IMR-90 (cell line): ENCODE data around the gene NAMPT. TPM values are rescaled to one million over a fixed set of nuclear protein-coding genes. Genes with fewer than 3 reads are reported as not detected.

Source experiments
- ATAC-seq: fragments of 200-7000 bp; cut with Tn5 transposase; 2 replicates; pipeline ENCODE4 v1.9.1; 2020; ENCODE audit warnings: low read depth, mild to moderate bottlenecking, moderate library complexity
- BruUV-seq: library from RNA; stranded (reverse); fragments of 400-500 nt; replicated peaks from 2 replicates; lab custom pipeline; 2021; lab: Mats Ljungman, UMichigan
- CTCF ChIA-PET: fragments of 300-600 bp; formaldehyde crosslinking; extraction: SDS; loops from one replicate; lab custom pipeline; 2021; ENCODE audit warnings: antibody characterized with exemption; lab: Yijun Ruan, JAX
- POLR2A ChIA-PET: fragments of 300-600 bp; sonication (Branson Sonifier 250); formaldehyde crosslinking; loops from one replicate; lab custom pipeline; 2022; ENCODE audit warnings: antibody characterized with exemption; ENCODE audit not compliant: unreplicated experiment; lab: Charles Lee
- DNase-seq: peaks from one replicate; pipeline ENCODE4 v3.0.0; 2013
- H2AFZ ChIP-seq: replicated peaks from 2 replicates; pipeline ENCODE3; 2013; ENCODE audit warnings: low read length, mild to moderate bottlenecking; ENCODE audit not compliant: poor library complexity
- H2AK5ac ChIP-seq: 2 replicates; pipeline ENCODE4 v1.6.1; 2013; ENCODE audit warnings: low read depth, low read length, inconsistent platforms
- H2AK9ac ChIP-seq: replicated peaks from 2 replicates; pipeline ENCODE3; 2013; ENCODE audit warnings: mild to moderate bottlenecking, low read depth, low read length, moderate library complexity; ENCODE audit not compliant: poor library complexity
- H2BK120ac ChIP-seq: 2 replicates; pipeline ENCODE4 v1.6.1; 2013; ENCODE audit warnings: low read depth, low read length, inconsistent platforms
- H2BK15ac ChIP-seq: 3 replicates; pipeline ENCODE4 v1.6.1; 2013; ENCODE audit warnings: low read depth, low read length, inconsistent platforms
- H2BK20ac ChIP-seq: 2 replicates; pipeline ENCODE4 v1.6.1; 2013; ENCODE audit warnings: low read depth, mild to moderate bottlenecking, inconsistent platforms, low read length, moderate library complexity
- H2BK5ac ChIP-seq: 2 replicates; pipeline ENCODE4 v1.6.1; 2013; ENCODE audit warnings: mild to moderate bottlenecking, low read depth, low read length, inconsistent platforms; ENCODE audit not compliant: poor library complexity, severe bottlenecking
- H3K14ac ChIP-seq: replicated peaks from 2 replicates; pipeline ENCODE4 v1.6.1; 2013; ENCODE audit warnings: low read depth, low read length, inconsistent platforms
- H3K18ac ChIP-seq: 2 replicates; pipeline ENCODE4 v1.6.1; 2013; ENCODE audit warnings: low read depth, low read length, control low read depth
- H3K23ac ChIP-seq: 2 replicates; pipeline ENCODE4 v1.6.1; 2013; ENCODE audit warnings: low read depth, low read length, inconsistent platforms
- H3K27ac ChIP-seq: 2 replicates; pipeline ENCODE4 v1.5.1; 2013; ENCODE audit warnings: mild to moderate bottlenecking, control low read depth, low read length; ENCODE audit not compliant: insufficient read depth
- H3K27me3 ChIP-seq: 2 replicates; pipeline ENCODE4 v1.6.1; 2013; ENCODE audit warnings: low read length; ENCODE audit not compliant: control insufficient read depth, insufficient read depth
- H3K36me3 ChIP-seq: 2 replicates; pipeline ENCODE4 v1.6.1; 2013; ENCODE audit warnings: low read length, mixed read lengths; ENCODE audit not compliant: control insufficient read depth, insufficient read depth
- H3K4ac ChIP-seq: 2 replicates; pipeline ENCODE4 v1.6.1; 2013; ENCODE audit warnings: low read depth, low read length, inconsistent platforms
- H3K4me1 ChIP-seq: 2 replicates; pipeline ENCODE4 v1.6.1; 2013; ENCODE audit warnings: low read length, mixed read lengths; ENCODE audit not compliant: control insufficient read depth, insufficient read depth
- H3K4me2 ChIP-seq: 2 replicates; pipeline ENCODE4 v1.6.1; 2013; ENCODE audit warnings: low read depth, mild to moderate bottlenecking, control low read depth, low read length, moderate library complexity
- H3K4me3 ChIP-seq: 2 replicates; pipeline ENCODE4 v1.5.1; 2013; ENCODE audit warnings: low read depth, mild to moderate bottlenecking, control low read depth, low read length, moderate library complexity; ENCODE audit not compliant: insufficient read depth
- H3K56ac ChIP-seq: 2 replicates; pipeline ENCODE4 v1.6.1; 2013; ENCODE audit warnings: low read length, inconsistent platforms; ENCODE audit not compliant: insufficient read depth; ENCODE audit errors: extremely low read depth
- H3K79me1 ChIP-seq, 2 experiments: 2 replicates each; pipeline ENCODE4 v1.6.1; 2013; ENCODE audit warnings: low read length in 2 of 2, inconsistent platforms in 1 of 2, low read depth in 1 of 2
- H3K9ac ChIP-seq: 2 replicates; pipeline ENCODE4 v1.6.1; 2013; ENCODE audit warnings: low read depth, low read length, control low read depth
- H3K9me1 ChIP-seq: 2 replicates; pipeline ENCODE4 v1.6.1; 2013; ENCODE audit warnings: low read length, inconsistent platforms; ENCODE audit not compliant: insufficient read depth
- H3K9me3 ChIP-seq: 2 replicates; pipeline ENCODE4 v1.6.1; 2013; ENCODE audit warnings: low read length; ENCODE audit not compliant: control insufficient read depth, insufficient read depth
- H4K20me1 ChIP-seq: 2 replicates; pipeline ENCODE4 v1.6.1; 2013; ENCODE audit warnings: low read length, inconsistent platforms; ENCODE audit not compliant: insufficient read depth
- H4K5ac ChIP-seq: 2 replicates; pipeline ENCODE4 v1.6.1; 2013; ENCODE audit warnings: mild to moderate bottlenecking, low read depth, low read length, control low read depth
- H4K8ac ChIP-seq, 2 experiments: 2 replicates each; pipeline ENCODE4 v1.6.1; 2013; ENCODE audit warnings: low read depth in 2 of 2, low read length in 2 of 2, control low read depth in 1 of 2, inconsistent platforms in 1 of 2
- H4K91ac ChIP-seq: 2 replicates; pipeline ENCODE4 v1.6.1; 2013; ENCODE audit warnings: low read depth, low read length, inconsistent platforms; ENCODE audit not compliant: insufficient read depth
- BHLHE40 ChIP-seq: fragments of 150-350 bp; IDR thresholded peaks from 2 replicates; pipeline ENCODE4 v1.6.1; 2016; ENCODE audit warnings: mild to moderate bottlenecking, low read depth, low read length
- CEBPB ChIP-seq: IDR thresholded peaks from 2 replicates; pipeline ENCODE4 v1.6.1; 2012; ENCODE audit warnings: low read depth, low read length, improper control_type of control experiment
- CHD1 ChIP-seq: IDR thresholded peaks from 2 replicates; pipeline ENCODE4 v1.6.1; 2012; ENCODE audit warnings: low read depth, low read length, improper control_type of control experiment
- CTCF ChIP-seq: conservative IDR thresholded peaks from 2 replicates; pipeline ENCODE4 v1.5.1; 2012; ENCODE audit warnings: mild to moderate bottlenecking, low read depth, low read length, improper control_type of control experiment
- ELK1 ChIP-seq: fragments of 150-350 bp; IDR thresholded peaks from 2 replicates; pipeline ENCODE4 v1.6.1; 2016; ENCODE audit warnings: low read depth, mild to moderate bottlenecking, low read length, moderate library complexity, borderline replicate concordance
- FOS ChIP-seq: fragments of 150-350 bp; IDR thresholded peaks from 2 replicates; pipeline ENCODE4 v1.6.1; 2016; ENCODE audit warnings: low read depth, low read length
- MAFK ChIP-seq: IDR thresholded peaks from 2 replicates; pipeline ENCODE4 v1.6.1; 2012; ENCODE audit warnings: low read depth, low read length, improper control_type of control experiment
- MAZ ChIP-seq: IDR thresholded peaks from 2 replicates; pipeline ENCODE4 v1.6.1; 2012; ENCODE audit warnings: low read depth, mild to moderate bottlenecking, low read length, improper control_type of control experiment, moderate library complexity, borderline replicate concordance
- MXI1 ChIP-seq: IDR thresholded peaks from 2 replicates; pipeline ENCODE4 v1.6.1; 2012; ENCODE audit warnings: low read depth, mild to moderate bottlenecking, low read length, moderate library complexity, borderline replicate concordance
- NFE2L2 ChIP-seq: fragments of 150-350 bp; IDR thresholded peaks from 2 replicates; pipeline ENCODE4 v1.6.1; 2016; ENCODE audit warnings: low read depth, mild to moderate bottlenecking, low read length
- POLR2A ChIP-seq: IDR thresholded peaks from 2 replicates; pipeline ENCODE4 v1.6.1; 2012; ENCODE audit warnings: mild to moderate bottlenecking, low read depth, low read length
- RAD21 ChIP-seq: IDR thresholded peaks from 2 replicates; pipeline ENCODE4 v1.6.1; 2012; ENCODE audit warnings: low read length, improper control_type of control experiment
- RCOR1 ChIP-seq: IDR thresholded peaks from 2 replicates; pipeline ENCODE4 v1.6.1; 2012; ENCODE audit warnings: mild to moderate bottlenecking, low read length, improper control_type of control experiment; ENCODE audit not compliant: insufficient replicate concordance
- RFX5 ChIP-seq: IDR thresholded peaks from 2 replicates; pipeline ENCODE4 v1.8.0; 2012; ENCODE audit warnings: low read depth, mild to moderate bottlenecking, low read length, moderate library complexity
- SMC3 ChIP-seq: fragments of 150-350 bp; IDR thresholded peaks from 2 replicates; pipeline ENCODE4 v1.6.1; 2016; ENCODE audit warnings: low read depth, mild to moderate bottlenecking, antibody characterized with exemption, low read length, moderate library complexity
- USF2 ChIP-seq: fragments of 150-350 bp; IDR thresholded peaks from 2 replicates; pipeline ENCODE4 v1.6.1; 2017; ENCODE audit warnings: mild to moderate bottlenecking, antibody characterized with exemption, low read length, low read depth
- WGBS, 2 experiments: methylation state at CpG; one replicate each; pipeline versions ENCODE4 v1.1.5 to v1.1.7; 2013; ENCODE audit warnings: missing lambda C conversion rate in 2 of 2; ENCODE audit not compliant: insufficient read length in 1 of 2; ENCODE audit errors: extremely low coverage in 2 of 2; 5-methylcytosine and 5-hydroxymethylcytosine counted together
- dilution Hi-C: fragments of 300-500 bp; cut with HindIII; formaldehyde crosslinking; loops from one replicate; pipeline ENCODE4 v1.14.3; 2018; ENCODE audit warnings: low sequenced_read_pairs; ENCODE audit not compliant: unreplicated experiment
- in situ Hi-C: fragments of 300-500 bp; cut with MboI; formaldehyde crosslinking; loops from 3 replicates; pipeline ENCODE4 v1.14.3; 2019; ENCODE audit warnings: low sequenced_read_pairs, inconsistent platforms, mixed read lengths
- intact Hi-C: fragments of 100-400 bp; cut with micrococcal nuclease; formaldehyde crosslinking; loops from 2 replicates; pipeline ENCODE4 v1.10.0; 2022
- polyA plus RNA-seq, 3 experiments: library from polyadenylated mRNA; depleted of rRNA; stranded (reverse); fragments of >200 nt; gene quantifications; 2 replicates each; pipeline ENCODE4 v1.2.3, GENCODE V29; 2012; ENCODE audit warnings: low replicate concordance in 1 of 3
- total RNA-seq: library from RNA; depleted of rRNA; stranded (reverse); fragments of >200 nt; gene quantifications from 2 replicates; pipeline ENCODE4 v1.2.3, GENCODE V29; 2012

Gene NAMPT
- total and polyA plus RNA-seq, 2 of the 4 experiments (the other 2 are of a cell fraction), result 13.3 to 31.7 TPM

GRCh38 chr7:106289848-106290247 lies 5.1 kb upstream of the NAMPT start:
- intact Hi-C loops, result loop anchor here (5.0 kb wide), 1 partner anchor 77 kb away; no protein-coding TSS in a partner anchor
- Histone ChIP-seq H3K4ac (no peak overlapping the region), H2AK5ac (no peak overlapping the region), H3K27me3 (no peaks in the 10 kb centered on the region), H2AFZ (no peak overlapping the region), H3K4me2 (no peak overlapping the region), H2BK5ac (peak overlapping the region; percentile 34), H3K9me1 (no peaks in the 10 kb centered on the region), H4K5ac (no peak overlapping the region), H3K56ac (no peak overlapping the region), H3K9me3 (no peaks in the 10 kb centered on the region), H2BK120ac (no peak overlapping the region), H3K14ac (0 out of 2 replicates have a peak overlapping the region, but pooled peaks have one; percentile 11), H4K91ac (no peak overlapping the region), H2BK15ac (0 out of 3 replicates have a peak overlapping the region, but pooled peaks have one; percentile 26), H3K36me3 (no peaks in the 10 kb centered on the region), H3K27ac (no peak overlapping the region), H3K9ac (no peak overlapping the region; the same call in 1 of the 2 replicates), H4K8ac (0 out of 4 replicates have a peak overlapping the region, but pooled peaks of 1 of the 2 experiments have one; percentile 27), H3K23ac (no peak overlapping the region), H4K20me1 (no peaks in the 10 kb centered on the region), H2AK9ac (no peak overlapping the region), H3K4me1 (peaks cover 2% of the 10 kb centered on the region; the same call in 1 of the 2 replicates), H3K4me3 (no peak overlapping the region), H2BK20ac (no peak overlapping the region), H3K18ac (no peak overlapping the region; the same call in 1 of the 2 replicates), H3K79me1 (peaks cover 0 to 7% of the 10 kb centered on the region in 2 experiments; a peak in 1 of 4 replicates)
- dilution Hi-C loops, result no loop called here
- WGBS, 2 experiments, result no CpG with 5 or more reads among the region's 1 CpG
- ATAC-seq (no peak), DNase-seq (peak; percentile 48)
- in situ Hi-C loops, result no loop called here
- TF ChIP-seq RAD21, result no peak
- TF ChIP-seq FOS, result no peak
- TF ChIP-seq RFX5, result no peak
- TF ChIP-seq RCOR1, result no peak
- no peak for TF ChIP-seq SMC3
- no peak for TF ChIP-seq USF2
- TF ChIP-seq BHLHE40, result no peak
- no peak for TF ChIP-seq ELK1
- TF ChIP-seq MXI1, result no peak
- no peak for TF ChIP-seq MAFK
- no peak for TF ChIP-seq POLR2A
- no peak for TF ChIP-seq CTCF
- TF ChIP-seq CEBPB, result no peak
- TF ChIP-seq CHD1, result no peak
- TF ChIP-seq MAZ, result no peak
- no peak for TF ChIP-seq NFE2L2
- ChIA-PET POLR2A (no interaction called here), CTCF (no interaction called here)
- BruUV-seq, result no TSS peak
